A549 (cell line): Measurements from ENCODE around the gene PAM. TPM values are rescaled to one million over a fixed set of nuclear protein-coding genes. Genes with fewer than 3 reads are reported as not detected.

Source experiments
- ATAC-seq, 2 experiments: fragments of 200-7000 bp in 1 of 2; fragments of >200 bp in 1 of 2; cut with Nextera tagmentation in 1 of 2; cut with Tn5 transposase in 1 of 2; 3 replicates each; pipeline versions ENCODE4 v1.8.0 to v1.9.1; 2018 to 2020; ENCODE audit warnings: mild to moderate bottlenecking in 1 of 2, moderate library complexity in 1 of 2
- CTCF ChIA-PET: fragments of 300-600 bp; sonication (Branson Sonifier 250); formaldehyde crosslinking; extraction: SDS; loops from one replicate; lab custom pipeline; 2021; ENCODE audit warnings: antibody characterized with exemption, inconsistent platforms; lab: Yijun Ruan, JAX
- POLR2A ChIA-PET: fragments of 350-600 bp; formaldehyde crosslinking; extraction: SDS; loops from one replicate; lab custom pipeline; 2021; ENCODE audit warnings: antibody characterized with exemption, inconsistent platforms; lab: Yijun Ruan, JAX
- DNase-seq, 2 experiments: peaks; one replicate each; pipeline versions ENCODE4 v3.0.0 to v3.0.0-alpha.2; 2011 to 2016; ENCODE audit warnings: low read depth in 1 of 2, low spot score in 1 of 2
- FAIRE-seq: peaks from 2 replicates; lab custom pipeline; 2011; peaks lifted over from hg19 to GRCh38; lab: Jason Lieb, UNC
- H3K27ac ChIP-seq, 2 experiments: fragments of >200 bp; sonication (Bioruptor Twin); formaldehyde crosslinking; 3 replicates each; pipeline ENCODE4 v1.5.1; 2016 to 2017
- H3K4me1 ChIP-seq: fragments of >200 bp; sonication (Bioruptor Twin); formaldehyde crosslinking; 3 replicates; pipeline ENCODE4 v1.6.1; 2016
- H3K4me2 ChIP-seq: fragments of >200 bp; sonication (Bioruptor Twin); formaldehyde crosslinking; 3 replicates; pipeline ENCODE4 v1.6.1; 2016
- H3K4me3 ChIP-seq: fragments of >200 bp; sonication (Bioruptor Twin); formaldehyde crosslinking; 3 replicates; pipeline ENCODE4 v1.5.1; 2016
- H3K9me3 ChIP-seq: fragments of >200 bp; sonication (Bioruptor Twin); formaldehyde crosslinking; 3 replicates; pipeline ENCODE4 v1.6.1; 2016
- ATOH8 ChIP-seq: fragments of 250-450 bp; sonication (Bioruptor Pico); IDR thresholded peaks from 2 replicates; pipeline ENCODE4 v1.5.0; 2020; ENCODE audit warnings: low read depth, mild to moderate bottlenecking, moderate library complexity
- BHLHE40 ChIP-seq: IDR thresholded peaks from 2 replicates; pipeline ENCODE4 v1.6.1; 2012; ENCODE audit warnings: low read depth, low read length, inconsistent platforms
- CBX2 ChIP-seq: fragments of 200-600 bp; sonication (generic); IDR thresholded peaks from 2 replicates; pipeline ENCODE4 v1.6.1; 2016; ENCODE audit warnings: low read depth, mild to moderate bottlenecking, borderline replicate concordance
- CBX8 ChIP-seq: fragments of 200-600 bp; sonication (generic); IDR thresholded peaks from 2 replicates; pipeline ENCODE4 v1.6.1; 2016
- CHD2 ChIP-seq: fragments of 150-350 bp; IDR thresholded peaks from 2 replicates; pipeline ENCODE4 v1.6.1; 2014; ENCODE audit warnings: low read length; ENCODE audit not compliant: partially characterized antibody
- ELK1 ChIP-seq: fragments of 150-350 bp; IDR thresholded peaks from 2 replicates; pipeline ENCODE4 v1.6.1; 2014; ENCODE audit warnings: low read depth, mild to moderate bottlenecking, low read length
- EP300 ChIP-seq, 2 experiments: fragments of >200 bp; sonication (Bioruptor Twin); formaldehyde crosslinking; IDR thresholded peaks; 2 replicates in 1 of 2; 3 replicates in 1 of 2; pipeline ENCODE4 v1.6.1; 2016 to 2017
- ESRRA ChIP-seq: fragments of 150-350 bp; IDR thresholded peaks from 2 replicates; pipeline ENCODE4 v1.6.1; 2014; ENCODE audit warnings: mild to moderate bottlenecking, low read length, borderline replicate concordance
- FOSB ChIP-seq: fragments of 250-450 bp; sonication (Bioruptor Pico); IDR thresholded peaks from 2 replicates; pipeline ENCODE4 v1.5.0; 2020; ENCODE audit warnings: mild to moderate bottlenecking, moderate library complexity
- FOSL2 ChIP-seq, 2 experiments: fragments of 450-650 bp in 1 of 2; fragments of >200 bp in 1 of 2; sonication (Bioruptor Twin) in 1 of 2; formaldehyde crosslinking; IDR thresholded peaks; 2 replicates each; pipeline versions ENCODE4 v1.5.0 to v1.6.1; 2016 to 2020; ENCODE audit warnings: mild to moderate bottlenecking in 1 of 2, moderate library complexity in 1 of 2
- GATA3 ChIP-seq: IDR thresholded peaks from 2 replicates; pipeline ENCODE4 v1.6.1; 2012; ENCODE audit warnings: borderline replicate concordance
- HDAC2 ChIP-seq: fragments of 200-600 bp; sonication (generic); IDR thresholded peaks from 2 replicates; pipeline ENCODE4 v1.6.1; 2016
- HES2 ChIP-seq: fragments of >200 bp; sonication (Bioruptor Twin); formaldehyde crosslinking; IDR thresholded peaks from 2 replicates; pipeline ENCODE4 v1.6.1; 2016
- HEYL ChIP-seq: fragments of 250-450 bp; sonication (Bioruptor Pico); IDR thresholded peaks from 2 replicates; pipeline ENCODE4 v1.8.0; 2021; ENCODE audit warnings: mild to moderate bottlenecking, moderate library complexity
- HOXA7 ChIP-seq: fragments of 250-450 bp; sonication (Bioruptor Pico); IDR thresholded peaks from 2 replicates; pipeline ENCODE4 v1.5.0; 2020; ENCODE audit warnings: mild to moderate bottlenecking, moderate library complexity
- JUNB ChIP-seq: fragments of >200 bp; sonication (Bioruptor Twin); formaldehyde crosslinking; IDR thresholded peaks from 2 replicates; pipeline ENCODE4 v1.6.1; 2016
- KDM5A ChIP-seq: fragments of 200-600 bp; sonication (generic); IDR thresholded peaks from 2 replicates; pipeline ENCODE4 v1.6.1; 2016; ENCODE audit warnings: antibody characterized with exemption, mild to moderate bottlenecking
- MAFK ChIP-seq: fragments of 450-650 bp; IDR thresholded peaks from 2 replicates; pipeline ENCODE4 v1.6.1; 2014; ENCODE audit not compliant: partially characterized antibody
- MAZ ChIP-seq: fragments of 150-350 bp; IDR thresholded peaks from 2 replicates; pipeline ENCODE4 v1.6.1; 2014; ENCODE audit warnings: antibody characterized with exemption, low read depth, low read length, borderline replicate concordance
- NFE2L2 ChIP-seq: fragments of 150-350 bp; conservative IDR thresholded peaks from 2 replicates; pipeline ENCODE4 v1.6.1; 2014; ENCODE audit warnings: low read length
- POLR2A ChIP-seq: IDR thresholded peaks from 2 replicates; pipeline ENCODE4 v1.6.1; 2012; ENCODE audit warnings: mild to moderate bottlenecking, low read length
- RNF2 ChIP-seq: fragments of 200-600 bp; sonication (generic); IDR thresholded peaks from 2 replicates; pipeline ENCODE4 v1.6.1; 2016; ENCODE audit warnings: low read depth, mild to moderate bottlenecking, antibody characterized with exemption, moderate library complexity, borderline replicate concordance
- SREBF2 ChIP-seq: fragments of 450-650 bp; IDR thresholded peaks from 2 replicates; pipeline ENCODE4 v1.6.1; 2014; ENCODE audit warnings: mild to moderate bottlenecking, moderate library complexity
- TFCP2L1 ChIP-seq: fragments of 250-450 bp; sonication (Bioruptor Pico); IDR thresholded peaks from 2 replicates; pipeline ENCODE4 v1.5.0; 2021; ENCODE audit warnings: mild to moderate bottlenecking
- TP53 ChIP-seq: fragments of 250-450 bp; sonication (Bioruptor Pico); IDR thresholded peaks from 2 replicates; pipeline ENCODE4 v1.5.0; 2021; ENCODE audit warnings: mild to moderate bottlenecking, moderate library complexity
- USF2 ChIP-seq: fragments of 450-650 bp; IDR thresholded peaks from 2 replicates; pipeline ENCODE4 v1.6.1; 2014; ENCODE audit warnings: antibody characterized with exemption
- ZC3H11A ChIP-seq: fragments of 450-650 bp; IDR thresholded peaks from 2 replicates; pipeline ENCODE4 v1.6.1; 2014; ENCODE audit warnings: antibody characterized with exemption, mild to moderate bottlenecking
- ZNF302 ChIP-seq: fragments of 250-450 bp; sonication (Bioruptor Pico); IDR thresholded peaks from 2 replicates; pipeline ENCODE4 v1.9.0; 2021; ENCODE audit warnings: inconsistent platforms, mild to moderate bottlenecking, moderate library complexity
- WGBS: methylation state at CpG from one replicate; pipeline ENCODE4 v1.1.6; 2017; ENCODE audit errors: missing lambda C conversion rate; 5-methylcytosine and 5-hydroxymethylcytosine counted together
- polyA plus RNA-seq, 4 experiments: library from polyadenylated mRNA; depleted of rRNA in 3 of 4; stranded (reverse); fragments of >200 nt; fragmentation: RNase III in 1 of 4; extraction: RNeasy Plus Mini Kit Qiagen cat#74134 plus additional on column Dnase treatment in 1 of 4; gene quantifications; 2 replicates in 3 of 4; 3 replicates in 1 of 4; pipeline ENCODE4 v1.2.3, GENCODE V29; 2011 to 2017

PAM gene
- polyA plus RNA-seq, 2 of the 4 experiments (the other 2 are of a cell fraction), result 21.5 to 25.1 TPM

GRCh38 chr5:102858808-102859207 is 103.7 kb downstream of the PAM start:
- Histone ChIP-seq H3K4me2 (no peak overlapping the region), H3K4me1 (no peaks in the 10 kb centered on the region), H3K9me3 (no peaks in the 10 kb centered on the region), H3K27ac (no peak overlapping the region), H3K4me3 (no peak overlapping the region)
- TF ChIP-seq MAFK (no peak), ESRRA (no peak), ELK1 (no peak), POLR2A (no peak)
- ChIA-PET CTCF (no interaction called here), POLR2A (no interaction called here)
- ATAC-seq, result no peak
- 26% methylated on average over 4 of the region's 4 CpGs for WGBS
- FAIRE-seq, result no peak
- DNase-seq, result no peak

GRCh38 chr5:102860035-102860434 is 104.9 kb downstream of the PAM start:
- no peak overlapping the region for H3K27ac ChIP-seq
- H3K4me2 ChIP-seq, result no peak overlapping the region
- 55% methylated on average over 3 of the region's 3 CpGs for WGBS
- FAIRE-seq (no peak), ATAC-seq (no peak), DNase-seq (no peak)
- no peak overlapping the region for H3K4me3 ChIP-seq
- H3K9me3 ChIP-seq, result no peaks in the 10 kb centered on the region
- ChIA-PET CTCF (no interaction called here), POLR2A (no interaction called here)
- no peaks in the 10 kb centered on the region; the same call in 2 of the 3 replicates for H3K4me1 ChIP-seq
- no peak for TF ChIP-seq NFE2L2
- TF ChIP-seq JUNB, result no peak
- no peak for TF ChIP-seq TP53 (CRISPR knock-in tag)

- H3K4me2 ChIP-seq, result no peak overlapping the region
- FAIRE-seq (no peak), DNase-seq (no peak), ATAC-seq (no peak)
- ChIA-PET CTCF (no interaction called here), POLR2A (no interaction called here)
- H3K9me3 ChIP-seq, result no peaks in the 10 kb centered on the region
- no peak overlapping the region for H3K27ac ChIP-seq
- H3K4me1 ChIP-seq, result peaks cover 4% of the 10 kb centered on the region; the same call in 2 of the 3 replicates
- no peak for TF ChIP-seq HOXA7
- TF ChIP-seq FOSB (CRISPR knock-in tag), result no peak
- TF ChIP-seq CBX8, result no peak
- no peak for TF ChIP-seq ZNF302
- TF ChIP-seq KDM5A, result no peak
- TF ChIP-seq SREBF2, result no peak
- no peak for TF ChIP-seq ZC3H11A
- no peak for TF ChIP-seq HES2
- no peak for TF ChIP-seq EP300 (IDR thresholded peaks at IDR 0.05)
- TF ChIP-seq RNF2, result no peak
- no peak overlapping the region for H3K4me3 ChIP-seq
Observed at GRCh38 chr5:102863058-102863457, 108.0 kb downstream of the PAM start.

GRCh38 chr5:102863764-102864560 is 108.9 kb downstream of the PAM start:
- FAIRE-seq, result no peak
- POLR2A ChIA-PET, result no interaction called here
- no peak for DNase-seq
- Histone ChIP-seq H3K4me1 (peaks cover 4% of the 10 kb centered on the region; the same call in 2 of the 3 replicates), H3K4me3 (no peak overlapping the region), H3K9me3 (no peaks in the 10 kb centered on the region), H3K4me2 (no peak overlapping the region), H3K27ac (no peak overlapping the region)
- CTCF ChIA-PET, result no interaction called here
- TF ChIP-seq MAZ (no peak), CHD2 (no peak), TFCP2L1 (CRISPR knock-in tag) (no peak), HES2 (no peak), KDM5A (no peak), ATOH8 (CRISPR knock-in tag) (no peak), FOSL2 (IDR thresholded peaks at IDR 0.05) (no peak), FOSL2 (CRISPR knock-in tag; IDR thresholded peaks at IDR 0.05) (no peak), FOSB (CRISPR knock-in tag) (no peak), GATA3 (no peak), HDAC2 (no peak), ELK1 (no peak), ZC3H11A (no peak), CBX2 (no peak), BHLHE40 (no peak), HEYL (CRISPR knock-in tag) (no peak), USF2 (no peak), MAFK (no peak)
- ATAC-seq, result no peak
